Endothelial cell of umbilical vein (primary cell): ENCODE measurements around the gene NAA16.

Source experiments
- EZH2 ChIP-seq: IDR thresholded peaks from 2 replicates; pipeline ENCODE4 v1.6.1; 2012; ENCODE audit warnings: borderline replicate concordance, low read depth, mild to moderate bottlenecking, moderate library complexity, low read length, inconsistent platforms; ENCODE audit not compliant: severe bottlenecking
- TF ChIP-seq, protein P1 (sequence below), 2 donors: IDR thresholded peaks; 1 replicate in 1 of 2; 2 replicates in 1 of 2; pipeline ENCODE4 v1.5.1; 2011; ENCODE audit warnings: low read length in 2 of 2, mild to moderate bottlenecking in 2 of 2, moderate library complexity in 2 of 2, control low read depth in 1 of 2, inconsistent platforms in 1 of 2, low read depth in 1 of 2; ENCODE audit not compliant: insufficient read depth in 1 of 2; ENCODE audit errors: extremely low read depth in 1 of 2

DNA sequence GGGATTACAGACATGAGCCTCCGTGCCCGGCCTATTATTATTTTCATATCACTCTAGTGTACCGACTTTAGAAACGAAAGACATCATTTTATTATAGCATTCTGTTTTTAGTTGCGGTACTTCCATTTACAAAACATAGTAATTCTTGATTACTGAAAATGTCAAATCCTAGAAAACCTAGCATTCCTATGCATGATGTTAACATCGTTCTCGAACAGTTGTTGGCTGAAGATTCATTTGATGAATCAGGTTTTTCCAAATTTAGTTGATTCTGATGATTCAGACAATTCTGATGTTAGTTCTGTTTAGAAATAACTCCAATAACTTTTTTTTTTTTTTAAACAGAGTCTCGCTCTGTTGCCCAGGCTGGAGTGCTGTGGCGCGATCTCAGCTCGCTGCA is 36.2 kb upstream of the NAA16 start:
- TF ChIP-seq, protein P1, sequence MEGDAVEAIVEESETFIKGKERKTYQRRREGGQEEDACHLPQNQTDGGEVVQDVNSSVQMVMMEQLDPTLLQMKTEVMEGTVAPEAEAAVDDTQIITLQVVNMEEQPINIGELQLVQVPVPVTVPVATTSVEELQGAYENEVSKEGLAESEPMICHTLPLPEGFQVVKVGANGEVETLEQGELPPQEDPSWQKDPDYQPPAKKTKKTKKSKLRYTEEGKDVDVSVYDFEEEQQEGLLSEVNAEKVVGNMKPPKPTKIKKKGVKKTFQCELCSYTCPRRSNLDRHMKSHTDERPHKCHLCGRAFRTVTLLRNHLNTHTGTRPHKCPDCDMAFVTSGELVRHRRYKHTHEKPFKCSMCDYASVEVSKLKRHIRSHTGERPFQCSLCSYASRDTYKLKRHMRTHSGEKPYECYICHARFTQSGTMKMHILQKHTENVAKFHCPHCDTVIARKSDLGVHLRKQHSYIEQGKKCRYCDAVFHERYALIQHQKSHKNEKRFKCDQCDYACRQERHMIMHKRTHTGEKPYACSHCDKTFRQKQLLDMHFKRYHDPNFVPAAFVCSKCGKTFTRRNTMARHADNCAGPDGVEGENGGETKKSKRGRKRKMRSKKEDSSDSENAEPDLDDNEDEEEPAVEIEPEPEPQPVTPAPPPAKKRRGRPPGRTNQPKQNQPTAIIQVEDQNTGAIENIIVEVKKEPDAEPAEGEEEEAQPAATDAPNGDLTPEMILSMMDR (IDR thresholded peaks at IDR 0.05; ENCODE audit: extremely low read depth in 1 of 2, insufficient read depth in 1 of 2, low read depth in 1 of 2, low read length in 2 of 2) = no peak
- TF ChIP-seq EZH2 = no peak
